Fibroblast of skin of left biceps (primary cell): ENCODE results near the gene CAP1.

Experiments
- DNase-seq, 2 experiments: peaks; one replicate each; pipeline ENCODE4 v3.0.0-alpha.2; 2013; ENCODE audit warnings: low read depth in 2 of 2

Gene CAP1

GRCh38 chr1:40095806-40096205 is 55.3 kb downstream of the CAP1 start:
- no peak for DNase-seq

DNA sequence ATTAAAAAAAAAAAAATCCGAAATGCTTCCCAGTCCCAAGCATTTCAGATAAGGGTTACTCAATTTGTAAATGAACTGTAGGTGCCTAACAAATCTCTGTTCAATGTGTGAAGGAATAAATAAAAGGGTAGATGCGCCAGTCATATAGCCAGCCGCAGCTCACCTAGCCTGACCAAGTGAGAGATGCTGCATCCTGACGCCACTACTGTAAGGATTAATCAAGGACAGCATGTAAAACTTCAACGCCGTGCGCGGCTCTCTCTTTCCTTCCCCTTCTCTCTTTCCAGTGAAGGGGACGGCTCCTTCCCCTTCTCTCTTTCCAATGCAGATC is 56.1 kb downstream of the CAP1 start:
- no peak for DNase-seq

GRCh38 chr1:40096977-40097782 is 56.7 kb downstream of the CAP1 start, which contains the start of gene PPT1:
PPT1 (minus strand) TSS chr1:40097252; CDS start chr1:40097238, 14 bp downstream.
- no peak for DNase-seq

DNA sequence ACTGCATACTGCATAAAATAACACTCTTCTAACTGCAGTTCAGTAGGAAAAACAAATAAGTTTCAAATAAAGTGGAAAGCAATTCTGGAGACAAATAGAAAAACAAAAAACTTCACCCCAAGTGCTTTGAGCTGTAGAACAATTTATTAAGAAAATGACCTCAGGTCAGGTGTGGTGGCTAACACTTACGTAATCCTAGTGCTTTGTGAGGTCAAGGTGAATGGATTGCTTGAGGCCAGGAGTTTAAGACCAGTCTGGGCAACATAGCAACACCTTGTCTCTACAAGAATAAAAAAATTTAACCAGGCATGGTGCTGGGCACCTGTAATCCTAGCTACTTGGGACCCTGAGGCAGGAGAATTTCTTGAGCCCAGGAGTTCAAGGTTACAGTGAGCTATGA is 61.5 kb downstream of the CAP1 start:
- DNase-seq = no peak

DNA sequence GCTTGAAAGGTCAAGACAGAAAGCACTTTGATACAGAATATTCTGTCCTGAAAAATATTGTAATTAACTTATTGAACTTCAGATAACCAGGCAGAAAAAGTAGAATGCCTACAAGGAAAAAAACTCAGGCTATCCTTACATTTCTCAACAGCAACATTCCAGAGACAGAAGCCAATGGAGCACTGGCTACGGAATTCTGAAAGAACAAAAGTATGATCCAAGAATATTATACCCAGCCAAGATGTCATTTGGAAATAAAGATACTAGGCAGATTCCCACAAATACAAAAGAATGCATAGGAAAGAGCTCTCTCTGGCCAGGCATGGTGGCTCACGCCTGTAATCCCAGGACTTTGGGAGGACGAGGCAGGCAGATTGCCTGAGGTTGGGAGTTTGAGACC is 62.4 kb downstream of the CAP1 start:
- DNase-seq = no peak

GRCh38 chr1:40105028-40105427 is 64.5 kb downstream of the CAP1 start:
- no peak for DNase-seq

DNA sequence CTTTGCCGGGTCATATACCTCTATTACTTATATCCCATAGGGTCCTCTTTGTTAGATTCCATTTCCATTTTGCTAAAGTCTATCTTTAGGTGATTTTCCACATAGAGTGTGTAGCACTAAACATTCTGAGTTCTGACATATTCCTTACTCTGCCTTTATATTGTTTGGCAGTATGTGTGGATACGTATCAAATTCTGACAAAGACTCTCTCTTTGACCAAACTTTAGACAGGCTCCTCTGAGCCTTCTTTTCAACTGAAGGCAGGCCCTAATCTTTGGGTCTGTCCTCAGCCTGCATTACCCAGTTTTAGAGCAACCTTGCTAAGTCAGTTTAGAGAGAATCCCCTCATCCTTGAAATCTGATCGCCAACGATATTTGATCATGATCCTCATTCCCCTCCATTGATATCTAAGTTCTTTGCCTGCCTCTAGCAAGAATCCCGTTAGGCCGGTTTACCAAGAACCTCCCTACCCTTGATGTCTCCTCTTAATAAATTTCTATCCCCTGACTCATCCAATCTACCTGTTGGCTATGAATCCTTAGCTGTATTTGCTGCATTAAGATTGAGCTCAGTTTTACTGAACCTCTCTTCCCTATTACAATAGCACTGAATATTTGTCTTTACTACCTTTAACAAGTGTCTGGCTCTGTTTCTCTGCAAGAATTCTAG is 66.9 kb downstream of the CAP1 start:
- no peak for DNase-seq

- no peak for DNase-seq
Observed at GRCh38 chr1:40110389-40110788, 69.9 kb downstream of the CAP1 start.

DNA sequence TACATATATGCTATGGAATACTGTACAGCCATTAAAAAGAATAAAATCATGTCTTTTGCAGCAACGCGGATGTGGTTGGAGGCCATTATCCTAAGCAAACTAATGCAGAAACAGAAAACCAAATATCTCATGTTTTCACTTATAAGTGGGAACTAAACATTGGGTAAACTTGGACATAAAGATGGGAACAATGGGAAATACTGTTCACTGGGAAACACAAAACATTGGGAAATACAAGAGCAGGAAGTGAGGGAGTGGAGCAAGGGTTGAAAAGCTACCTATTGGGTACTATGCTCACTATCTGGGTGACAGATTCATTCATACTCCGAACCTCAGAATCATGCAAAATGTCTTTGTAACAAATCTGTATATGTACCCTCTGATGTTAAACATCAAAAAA is 73.9 kb downstream of the CAP1 start:
- DNase-seq = no peak

DNA sequence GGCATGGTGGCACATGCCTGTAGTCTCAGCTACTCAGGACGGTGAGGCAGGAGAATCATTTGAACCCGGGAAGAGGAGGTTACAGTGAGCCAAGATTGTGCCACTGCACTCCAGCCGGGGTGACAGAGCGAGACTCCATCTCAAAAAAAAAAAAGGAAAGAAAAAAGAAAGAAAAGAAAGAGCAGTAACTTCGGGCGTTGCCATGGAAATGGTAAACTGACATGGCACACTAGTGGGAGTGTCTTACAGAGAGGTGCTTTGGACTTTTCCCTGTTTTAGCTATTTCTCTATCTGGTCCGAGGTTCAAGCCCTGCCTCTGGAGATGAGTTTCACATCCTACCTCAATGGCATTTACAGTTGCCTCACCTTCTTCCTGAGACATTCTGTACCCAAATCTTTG is 79.6 kb downstream of the CAP1 start:
- no peak for DNase-seq
